ENCODE measurements around the gene COL19A1.

DNA sequence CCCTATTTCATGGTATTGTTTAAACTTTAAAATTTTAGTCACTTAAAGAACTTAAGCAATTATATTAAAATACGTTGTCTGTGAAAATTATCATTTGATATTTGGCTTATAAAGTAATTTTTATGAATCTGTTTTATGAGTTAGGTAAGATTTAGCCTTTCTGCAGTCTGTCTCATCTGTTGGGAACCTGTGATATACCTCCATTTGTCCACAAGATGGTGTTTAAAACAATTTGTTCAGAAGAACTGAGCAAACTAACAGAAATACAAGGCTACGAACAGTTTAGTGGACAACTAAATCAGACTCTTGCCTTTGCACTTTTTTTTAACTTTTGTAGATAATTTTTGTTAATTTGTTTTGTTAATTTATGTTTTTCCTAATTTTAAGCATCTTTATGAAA is 344.1 kb downstream of the COL19A1 start:
- TF ChIP-seq POLR2AphosphoS5 (IDR thresholded peaks at IDR 0.05; ENCODE audit: low read depth, low read length), result no peak
- TF ChIP-seq, protein P1, sequence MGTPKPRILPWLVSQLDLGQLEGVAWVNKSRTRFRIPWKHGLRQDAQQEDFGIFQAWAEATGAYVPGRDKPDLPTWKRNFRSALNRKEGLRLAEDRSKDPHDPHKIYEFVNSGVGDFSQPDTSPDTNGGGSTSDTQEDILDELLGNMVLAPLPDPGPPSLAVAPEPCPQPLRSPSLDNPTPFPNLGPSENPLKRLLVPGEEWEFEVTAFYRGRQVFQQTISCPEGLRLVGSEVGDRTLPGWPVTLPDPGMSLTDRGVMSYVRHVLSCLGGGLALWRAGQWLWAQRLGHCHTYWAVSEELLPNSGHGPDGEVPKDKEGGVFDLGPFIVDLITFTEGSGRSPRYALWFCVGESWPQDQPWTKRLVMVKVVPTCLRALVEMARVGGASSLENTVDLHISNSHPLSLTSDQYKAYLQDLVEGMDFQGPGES (IDR thresholded peaks at IDR 0.05; ENCODE audit: low read depth, low read length), result no peak
- TF ChIP-seq, protein P2, sequence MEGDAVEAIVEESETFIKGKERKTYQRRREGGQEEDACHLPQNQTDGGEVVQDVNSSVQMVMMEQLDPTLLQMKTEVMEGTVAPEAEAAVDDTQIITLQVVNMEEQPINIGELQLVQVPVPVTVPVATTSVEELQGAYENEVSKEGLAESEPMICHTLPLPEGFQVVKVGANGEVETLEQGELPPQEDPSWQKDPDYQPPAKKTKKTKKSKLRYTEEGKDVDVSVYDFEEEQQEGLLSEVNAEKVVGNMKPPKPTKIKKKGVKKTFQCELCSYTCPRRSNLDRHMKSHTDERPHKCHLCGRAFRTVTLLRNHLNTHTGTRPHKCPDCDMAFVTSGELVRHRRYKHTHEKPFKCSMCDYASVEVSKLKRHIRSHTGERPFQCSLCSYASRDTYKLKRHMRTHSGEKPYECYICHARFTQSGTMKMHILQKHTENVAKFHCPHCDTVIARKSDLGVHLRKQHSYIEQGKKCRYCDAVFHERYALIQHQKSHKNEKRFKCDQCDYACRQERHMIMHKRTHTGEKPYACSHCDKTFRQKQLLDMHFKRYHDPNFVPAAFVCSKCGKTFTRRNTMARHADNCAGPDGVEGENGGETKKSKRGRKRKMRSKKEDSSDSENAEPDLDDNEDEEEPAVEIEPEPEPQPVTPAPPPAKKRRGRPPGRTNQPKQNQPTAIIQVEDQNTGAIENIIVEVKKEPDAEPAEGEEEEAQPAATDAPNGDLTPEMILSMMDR (IDR thresholded peaks at IDR 0.05), result peak; percentile 38
- peak; percentile 28 for TF ChIP-seq RAD21 (IDR thresholded peaks at IDR 0.05; ENCODE audit: low read length)
- TF ChIP-seq NRF1 (IDR thresholded peaks at IDR 0.05; ENCODE audit: low read depth, low read length), result no peak
- no peak for TF ChIP-seq USF2 (IDR thresholded peaks at IDR 0.05; ENCODE audit: borderline replicate concordance, low read depth, low read length)
- no peak for TF ChIP-seq RXRA (IDR thresholded peaks at IDR 0.05; ENCODE audit: borderline replicate concordance, low read depth)
- no peak for TF ChIP-seq EP300 (IDR thresholded peaks at IDR 0.05; ENCODE audit: borderline replicate concordance in 1 of 2, low read depth in 1 of 2, low read length in 1 of 2)
- TF ChIP-seq, protein P3, sequence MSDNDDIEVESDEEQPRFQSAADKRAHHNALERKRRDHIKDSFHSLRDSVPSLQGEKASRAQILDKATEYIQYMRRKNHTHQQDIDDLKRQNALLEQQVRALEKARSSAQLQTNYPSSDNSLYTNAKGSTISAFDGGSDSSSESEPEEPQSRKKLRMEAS (IDR thresholded peaks at IDR 0.05; ENCODE audit: low read depth), result no peak
- TF ChIP-seq RFX5 (IDR thresholded peaks at IDR 0.05; ENCODE audit: low read length), result no peak

Measured in SK-N-SH (cell line).